ENCODE data around the gene REM2.

REM2 gene

GRCh38 chr14:22883173-22883976 lies at the start of gene REM2:
Gene REM2 (plus strand): TSS chr14:22883222. CDS start chr14:22883288, 66 bp downstream.
- TF ChIP-seq CTCF (IDR thresholded peaks at IDR 0.05; ENCODE audit: low read depth, low read length, missing control alignments) = no peak
- no peak within 1 kb of the TSS for H3K4me3 ChIP-seq (ENCODE audit: low read depth, low read length)
- no peak for DNase-seq (ENCODE audit: low read depth)

DNA sequence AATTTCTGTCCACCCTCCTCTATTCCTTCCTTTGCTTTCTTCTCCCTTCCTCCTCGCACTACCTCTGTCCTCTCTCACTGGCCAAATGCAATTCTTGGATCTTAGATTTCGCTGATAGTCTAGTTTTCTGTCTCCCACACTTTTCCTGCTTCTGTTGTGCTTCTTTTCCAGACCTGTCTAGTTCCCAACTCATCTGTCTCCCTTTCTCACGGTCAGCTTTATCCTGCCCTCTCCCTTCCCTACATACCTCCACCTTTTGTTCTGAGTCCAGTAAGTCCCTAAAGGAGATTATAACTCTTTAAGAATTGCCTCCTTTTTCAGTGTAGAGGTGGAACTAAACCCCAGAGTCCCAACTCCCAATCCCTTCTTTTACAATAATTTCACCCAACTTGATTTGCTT lies 47.5 kb upstream of the REM2 start:
- no peak overlapping the region for H3K4me3 ChIP-seq (ENCODE audit: low read depth, low read length)
- no peak for TF ChIP-seq CTCF (IDR thresholded peaks at IDR 0.05; ENCODE audit: low read depth, low read length, missing control alignments)
- no peak for DNase-seq (ENCODE audit: low read depth)

DNA sequence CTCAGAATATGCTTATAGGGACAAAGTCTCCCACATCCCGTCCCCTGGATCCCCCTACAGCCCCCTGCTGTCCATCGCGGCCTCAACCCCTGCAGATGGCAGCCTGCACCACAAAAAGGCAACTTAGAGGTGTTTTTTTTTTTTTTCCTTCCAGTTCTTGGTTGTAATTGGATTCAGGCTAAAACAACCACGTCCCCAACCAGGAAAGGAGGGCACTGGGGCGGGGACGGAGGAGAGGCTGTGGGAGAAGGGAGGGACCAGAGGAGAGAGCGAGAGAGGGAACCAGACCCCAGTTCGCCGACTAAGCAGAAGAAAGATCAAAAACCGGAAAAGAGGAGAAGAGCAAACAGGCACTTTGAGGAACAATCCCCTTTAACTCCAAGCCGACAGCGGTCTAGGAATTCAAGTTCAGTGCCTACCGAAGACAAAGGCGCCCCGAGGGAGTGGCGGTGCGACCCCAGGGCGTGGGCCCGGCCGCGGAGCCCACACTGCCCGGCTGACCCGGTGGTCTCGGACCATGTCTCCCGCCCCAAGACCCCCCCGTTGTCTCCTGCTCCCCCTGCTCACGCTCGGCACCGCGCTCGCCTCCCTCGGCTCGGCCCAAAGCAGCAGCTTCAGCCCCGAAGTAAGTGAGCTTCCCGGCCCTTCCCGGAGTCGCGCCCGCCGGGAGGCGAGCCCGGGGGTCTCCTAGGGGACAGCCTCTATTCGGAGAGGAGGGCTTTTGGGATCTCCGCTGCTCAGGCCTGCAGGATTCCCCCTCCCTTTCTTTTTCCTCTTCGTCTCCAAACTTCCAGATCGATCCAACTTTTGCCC lies 46.5 kb upstream of the REM2 start, which contains the start of gene MMP14:
TSS of gene MMP14 (plus strand) at position 285 of the 813 bp plus-strand sequence. CDS start at position 518, 233 bp downstream.
- no peak within 1 kb of the TSS for H3K4me3 ChIP-seq (ENCODE audit: low read depth, low read length)
- no peak for TF ChIP-seq CTCF (IDR thresholded peaks at IDR 0.05; ENCODE audit: low read depth, low read length, missing control alignments)
- no peak for DNase-seq (ENCODE audit: low read depth)

- no peak for TF ChIP-seq CTCF (IDR thresholded peaks at IDR 0.05; ENCODE audit: low read depth, low read length, missing control alignments)
- no peak for DNase-seq (ENCODE audit: low read depth)
These were observed 45.8 kb upstream of the REM2 start for GRCh38 chr14:22837114-22837749.

DNA sequence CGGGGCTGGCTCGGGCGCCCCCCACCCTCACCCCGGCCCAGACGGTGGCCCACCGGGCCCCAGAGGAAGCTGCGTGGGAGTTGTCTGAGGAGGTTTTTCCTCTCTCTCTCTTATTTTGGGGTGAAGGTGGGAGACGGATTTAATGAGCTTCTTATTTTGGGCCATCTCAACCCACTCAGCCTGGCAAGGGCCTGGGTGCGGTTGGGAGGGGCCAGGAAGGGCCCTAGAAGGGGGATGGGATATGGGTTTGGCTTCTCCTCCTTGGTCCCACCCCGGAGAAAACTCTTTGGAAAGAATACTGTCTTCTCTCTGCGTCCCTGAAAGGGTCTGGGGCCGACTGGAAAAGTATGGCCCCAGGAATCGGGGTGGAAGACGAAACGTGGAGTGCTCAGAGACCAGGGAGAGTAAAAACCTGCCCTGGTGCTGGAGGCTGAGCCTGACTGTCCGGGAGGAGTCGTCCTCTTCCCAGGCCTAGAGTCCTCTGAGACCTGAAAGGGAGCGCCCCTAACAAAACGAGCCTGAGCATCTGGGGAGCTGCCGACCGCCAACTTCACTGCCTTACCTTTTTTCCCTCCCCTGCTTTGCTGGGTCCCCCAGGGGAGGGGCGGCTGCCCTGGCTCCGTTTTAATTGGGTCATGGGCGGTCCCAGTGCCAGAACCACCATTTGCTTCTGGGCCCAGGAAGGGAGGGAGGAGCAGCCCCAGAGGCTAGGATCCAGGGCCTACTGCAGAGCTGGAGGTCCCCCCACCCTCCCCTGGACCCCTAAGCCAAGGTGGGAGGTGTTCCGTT lies 45.1 kb upstream of the REM2 start:
- H3K4me3 ChIP-seq (ENCODE audit: low read depth, low read length) = no peak overlapping the region
- DNase-seq (ENCODE audit: low read depth) = no peak

More at GRCh38 chr14:22837114-22837749, 45.8 kb upstream of the REM2 start:
- no peak overlapping the region for H3K4me3 ChIP-seq (ENCODE audit: low read depth, low read length)

More for the DNA sequence above, 45.1 kb upstream of the REM2 start:
- no peak for TF ChIP-seq CTCF (IDR thresholded peaks at IDR 0.05; ENCODE audit: low read depth, low read length, missing control alignments)

Measured in GM12864 (cell line).